Measurements from ENCODE around the gene EPS8L2. TPM values are rescaled to one million over a fixed set of nuclear protein-coding genes. Genes with fewer than 3 reads are reported as not detected.
A peak's percentile ranks its signal among the peaks of the same experiment; 100 is the strongest.

The EPS8L2 gene
- total and polyA plus RNA-seq, 2 of the 13 experiments (the other 11 are each of a cell fraction or from before 2014, with no cell fraction given), result 89.3 to 416 TPM

DNA sequence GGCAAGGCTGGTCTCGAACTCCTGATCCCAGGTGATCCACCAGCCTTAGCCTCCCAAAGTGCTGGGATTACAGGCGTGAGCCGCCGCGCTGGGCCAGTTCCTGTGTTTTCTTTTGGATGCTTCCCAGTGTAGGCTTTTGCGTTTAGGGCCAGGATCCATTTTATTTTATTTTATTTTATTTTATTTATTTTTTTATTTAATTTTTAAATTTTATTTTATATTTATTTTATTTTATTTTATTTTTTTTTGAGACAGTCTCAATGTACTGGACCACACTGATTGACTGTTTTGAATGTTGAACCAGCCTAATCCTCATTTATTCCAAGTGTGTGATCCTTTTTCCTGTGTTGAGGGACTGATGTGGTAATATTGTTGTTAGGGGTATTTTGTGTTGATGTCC, 8.4 kb downstream of the EPS8L2 start:
- no TSS peak for BruUV-seq (replicated peaks)
- Histone ChIP-seq H3K4me3 (replicated peaks in 1 of 3; ENCODE audit: insufficient read depth in 1 of 3, low read depth in 2 of 3, low read length in 3 of 3) (no peak overlapping the region), H3K9ac (ENCODE audit: insufficient read depth, low read depth, low read length) (no peak overlapping the region), H2AFZ (ENCODE audit: low read length) (no peak overlapping the region), H3K4me1 (ENCODE audit: insufficient read depth, low read length) (peaks cover 60% of the 10 kb centered on the region), H3K9me3 (ENCODE audit: low read length) (no peaks in the 10 kb centered on the region), H4K20me1 (ENCODE audit: insufficient read depth, low read length) (peaks cover 5% of the 10 kb centered on the region; the same call in 1 of the 2 replicates), H3K79me2 (ENCODE audit: insufficient read depth, low read length) (peaks cover 40% of the 10 kb centered on the region), H3K27ac (ENCODE audit: extremely low read length, insufficient read depth, low read length) (peak overlapping the region; percentile 30), H3K27me3 (ENCODE audit: control insufficient read depth in 1 of 2, insufficient read depth in 2 of 2, low read length in 2 of 2) (no peaks in the 10 kb centered on the region), H3K36me3 (replicated peaks in 1 of 2; ENCODE audit: control insufficient read depth in 1 of 2, insufficient read depth in 2 of 2, low read length in 2 of 2) (peaks cover 4 to 15% of the 10 kb centered on the region in 2 experiments; a peak in 4 of 5 replicates), H3K4me2 (ENCODE audit: low read depth, low read length) (no peak overlapping the region)
- ATAC-seq (no peak), DNase-seq (ENCODE audit: low spot score) (no peak), FAIRE-seq (no peak)
- intact Hi-C loops (cut with micrococcal nuclease; ENCODE audit: unreplicated experiment) (no loop called here), in situ Hi-C loops (cut with HindIII; ENCODE audit: extremely low pct_ligation_motif_present, low pct_unique_long_range_greater_than_20kb) (no loop called here)
- TF ChIP-seq ZNF773 (CRISPR knock-in tag; IDR thresholded peaks at IDR 0.05; ENCODE audit: borderline replicate concordance) (no peak), ZNF251 (CRISPR knock-in tag; IDR thresholded peaks at IDR 0.05) (no peak), DDIT3 (CRISPR knock-in tag; IDR thresholded peaks at IDR 0.05) (no peak), ZNF720 (CRISPR knock-in tag; IDR thresholded peaks at IDR 0.05) (no peak), AGO1 (IDR thresholded peaks at IDR 0.05; ENCODE audit: low read depth, low read length, poor library complexity, severe bottlenecking) (no peak), CHD4 (IDR thresholded peaks at IDR 0.05; ENCODE audit: borderline replicate concordance, low read length) (no peak), ZNF3 (CRISPR knock-in tag; IDR thresholded peaks at IDR 0.05) (no peak), ZNF704 (CRISPR knock-in tag; IDR thresholded peaks at IDR 0.05; ENCODE audit: borderline replicate concordance) (no peak), YY1 (IDR thresholded peaks at IDR 0.05; ENCODE audit: insufficient read depth, insufficient replicate concordance, low read depth, low read length) (no peak), ZBTB43 (CRISPR knock-in tag; conservative IDR thresholded peaks at IDR 0.05) (no peak), POLR2A (IDR thresholded peaks at IDR 0.05; ENCODE audit: insufficient read depth in 1 of 2, low read depth in 2 of 2, low read length in 2 of 2) (no peak)
- TF ChIP-seq, protein P1, sequence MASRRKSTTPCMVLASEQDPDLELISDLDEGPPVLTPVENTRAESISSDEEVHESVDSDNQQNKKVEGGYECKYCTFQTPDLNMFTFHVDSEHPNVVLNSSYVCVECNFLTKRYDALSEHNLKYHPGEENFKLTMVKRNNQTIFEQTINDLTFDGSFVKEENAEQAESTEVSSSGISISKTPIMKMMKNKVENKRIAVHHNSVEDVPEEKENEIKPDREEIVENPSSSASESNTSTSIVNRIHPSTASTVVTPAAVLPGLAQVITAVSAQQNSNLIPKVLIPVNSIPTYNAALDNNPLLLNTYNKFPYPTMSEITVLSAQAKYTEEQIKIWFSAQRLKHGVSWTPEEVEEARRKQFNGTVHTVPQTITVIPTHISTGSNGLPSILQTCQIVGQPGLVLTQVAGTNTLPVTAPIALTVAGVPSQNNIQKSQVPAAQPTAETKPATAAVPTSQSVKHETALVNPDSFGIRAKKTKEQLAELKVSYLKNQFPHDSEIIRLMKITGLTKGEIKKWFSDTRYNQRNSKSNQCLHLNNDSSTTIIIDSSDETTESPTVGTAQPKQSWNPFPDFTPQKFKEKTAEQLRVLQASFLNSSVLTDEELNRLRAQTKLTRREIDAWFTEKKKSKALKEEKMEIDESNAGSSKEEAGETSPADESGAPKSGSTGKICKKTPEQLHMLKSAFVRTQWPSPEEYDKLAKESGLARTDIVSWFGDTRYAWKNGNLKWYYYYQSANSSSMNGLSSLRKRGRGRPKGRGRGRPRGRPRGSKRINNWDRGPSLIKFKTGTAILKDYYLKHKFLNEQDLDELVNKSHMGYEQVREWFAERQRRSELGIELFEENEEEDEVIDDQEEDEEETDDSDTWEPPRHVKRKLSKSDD (CRISPR knock-in tag; IDR thresholded peaks at IDR 0.05; ENCODE audit: low read depth), result no peak
- POLR2A ChIA-PET, result interaction anchor here (1.8 to 2.9 kb wide), 2 partner anchors 7 to 10 kb away, joined by 12 to 24 read pairs; no protein-coding TSS in a partner anchor
- CTCF ChIA-PET (ENCODE audit: low intra/inter-chr PET ratio, low total read pairs), result no interaction called here
- 99% methylated on average over 6 of the region's 6 CpGs for WGBS (ENCODE audit: low lambda C conversion rate)

Measured in HepG2 (cell line).